Smooth muscle cell (in vitro differentiated cells): Measurements from ENCODE around the gene RTRAF. TPM values are rescaled to one million over a fixed set of nuclear protein-coding genes. Genes with fewer than 3 reads are reported as not detected.

Experiments used
- DNase-seq: peaks from one replicate; lab custom pipeline; 2025; ENCODE audit not compliant: unreplicated experiment; lab: John Stamatoyannopoulos, UW
- H2AFZ ChIP-seq: fragments of 200-600 bp; sonication (generic); 2 replicates; pipeline ENCODE4 v1.6.0; 2016; ENCODE audit warnings: antibody characterized with exemption, low read depth, mild to moderate bottlenecking
- H3F3A ChIP-seq: fragments of 200-600 bp; sonication (generic); 2 replicates; pipeline ENCODE4 v1.6.0; 2017; ENCODE audit warnings: antibody characterized with exemption, low read depth
- H3K27ac ChIP-seq: fragments of 200-600 bp; sonication (generic); 2 replicates; pipeline ENCODE4 v1.5.1; 2016; ENCODE audit warnings: low read depth, mild to moderate bottlenecking
- H3K27me3 ChIP-seq: fragments of 200-600 bp; sonication (generic); 2 replicates; pipeline ENCODE4 v1.6.1; 2016; ENCODE audit warnings: low read depth, mild to moderate bottlenecking
- H3K36me3 ChIP-seq: fragments of 200-600 bp; sonication (generic); 2 replicates; pipeline ENCODE4 v1.5.1; 2016; ENCODE audit warnings: low read depth
- H3K4me1 ChIP-seq: fragments of 200-600 bp; sonication (generic); 2 replicates; pipeline ENCODE4 v1.5.1; 2016; ENCODE audit warnings: low read depth
- H3K4me2 ChIP-seq: fragments of 200-600 bp; sonication (generic); 2 replicates; pipeline ENCODE4 v1.6.0; 2016; ENCODE audit warnings: mild to moderate bottlenecking
- H3K4me3 ChIP-seq: fragments of 200-600 bp; sonication (generic); 2 replicates; pipeline ENCODE4 v1.5.1; 2016; ENCODE audit warnings: mild to moderate bottlenecking
- H3K79me2 ChIP-seq: fragments of 200-600 bp; sonication (generic); 2 replicates; pipeline ENCODE4 v1.6.0; 2016; ENCODE audit warnings: low read depth, mild to moderate bottlenecking
- H3K9ac ChIP-seq: fragments of 200-600 bp; sonication (generic); 2 replicates; pipeline ENCODE4 v1.6.0; 2016; ENCODE audit warnings: low read depth
- H3K9me3 ChIP-seq: fragments of 200-600 bp; sonication (generic); replicated peaks from 2 replicates; pipeline ENCODE4 v1.5.1; 2016; ENCODE audit warnings: low read depth
- H4K20me1 ChIP-seq: fragments of 200-600 bp; sonication (generic); 2 replicates; pipeline ENCODE4 v1.6.0; 2016; ENCODE audit warnings: low read depth
- WGBS: methylation state at CpG from one replicate; pipeline ENCODE4 v1.1.7; 2016; ENCODE audit warnings: low lambda C conversion rate; 5-methylcytosine and 5-hydroxymethylcytosine counted together
- polyA plus RNA-seq: library from polyadenylated mRNA; unstranded; fragments of >200 nt; fragmentation: Nextera tagmentation; extraction: Ambion mirVana; gene quantifications from 2 replicates; pipeline ENCODE4 v1.2.1, GENCODE V29; 2016
- total RNA-seq: library from RNA; depleted of rRNA; stranded (reverse); fragments of >200 nt; gene quantifications from 2 replicates; pipeline ENCODE4 v1.2.3, GENCODE V29; 2014
- TF ChIP-seq, protein P1 (sequence below): fragments of 200-600 bp; sonication (generic); IDR thresholded peaks from 2 replicates; pipeline ENCODE4 v1.5.1; 2017; ENCODE audit warnings: borderline replicate concordance, mild to moderate bottlenecking, antibody characterized with exemption; ENCODE audit not compliant: insufficient read depth, poor library complexity, severe bottlenecking

The RTRAF gene
- total and polyA plus RNA-seq, 2 experiments from 2014 or later, result 163 to 218 TPM

DNA sequence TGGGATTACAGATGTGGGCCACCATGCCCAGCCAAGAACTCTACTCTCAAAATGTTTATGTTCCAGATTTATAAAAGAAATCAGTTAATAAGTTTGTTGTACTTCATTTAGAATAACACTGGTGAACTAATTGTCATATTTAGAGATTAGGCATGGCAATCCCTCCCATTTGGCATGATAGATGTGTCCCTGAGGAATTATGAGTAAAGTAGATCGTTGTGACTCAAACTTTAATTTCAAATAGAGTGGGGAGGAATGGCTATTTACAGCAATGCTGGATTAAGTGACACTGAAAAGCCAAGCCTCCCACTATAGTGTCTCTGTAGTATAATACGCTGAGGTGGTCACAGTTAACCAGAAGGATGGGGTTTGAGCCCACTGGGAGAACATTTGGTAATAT lies 39.3 kb upstream of the RTRAF start:
- Histone ChIP-seq H3K4me3 (no peak overlapping the region), H3K27ac (no peak overlapping the region), H3K27me3 (no peaks in the 10 kb centered on the region), H3F3A (no peaks in the 10 kb centered on the region), H3K9me3 (no peaks in the 10 kb centered on the region), H4K20me1 (peaks cover 4% of the 10 kb centered on the region), H2AFZ (no peak overlapping the region), H3K36me3 (peaks cover 19% of the 10 kb centered on the region), H3K9ac (no peak overlapping the region), H3K79me2 (peaks cover 3% of the 10 kb centered on the region), H3K4me1 (no peaks in the 10 kb centered on the region), H3K4me2 (no peak overlapping the region)
- TF ChIP-seq, protein P1, sequence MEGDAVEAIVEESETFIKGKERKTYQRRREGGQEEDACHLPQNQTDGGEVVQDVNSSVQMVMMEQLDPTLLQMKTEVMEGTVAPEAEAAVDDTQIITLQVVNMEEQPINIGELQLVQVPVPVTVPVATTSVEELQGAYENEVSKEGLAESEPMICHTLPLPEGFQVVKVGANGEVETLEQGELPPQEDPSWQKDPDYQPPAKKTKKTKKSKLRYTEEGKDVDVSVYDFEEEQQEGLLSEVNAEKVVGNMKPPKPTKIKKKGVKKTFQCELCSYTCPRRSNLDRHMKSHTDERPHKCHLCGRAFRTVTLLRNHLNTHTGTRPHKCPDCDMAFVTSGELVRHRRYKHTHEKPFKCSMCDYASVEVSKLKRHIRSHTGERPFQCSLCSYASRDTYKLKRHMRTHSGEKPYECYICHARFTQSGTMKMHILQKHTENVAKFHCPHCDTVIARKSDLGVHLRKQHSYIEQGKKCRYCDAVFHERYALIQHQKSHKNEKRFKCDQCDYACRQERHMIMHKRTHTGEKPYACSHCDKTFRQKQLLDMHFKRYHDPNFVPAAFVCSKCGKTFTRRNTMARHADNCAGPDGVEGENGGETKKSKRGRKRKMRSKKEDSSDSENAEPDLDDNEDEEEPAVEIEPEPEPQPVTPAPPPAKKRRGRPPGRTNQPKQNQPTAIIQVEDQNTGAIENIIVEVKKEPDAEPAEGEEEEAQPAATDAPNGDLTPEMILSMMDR, result no peak
- DNase-seq, result no peak
- 98% methylated on average over 2 of the region's 2 CpGs for WGBS

DNA sequence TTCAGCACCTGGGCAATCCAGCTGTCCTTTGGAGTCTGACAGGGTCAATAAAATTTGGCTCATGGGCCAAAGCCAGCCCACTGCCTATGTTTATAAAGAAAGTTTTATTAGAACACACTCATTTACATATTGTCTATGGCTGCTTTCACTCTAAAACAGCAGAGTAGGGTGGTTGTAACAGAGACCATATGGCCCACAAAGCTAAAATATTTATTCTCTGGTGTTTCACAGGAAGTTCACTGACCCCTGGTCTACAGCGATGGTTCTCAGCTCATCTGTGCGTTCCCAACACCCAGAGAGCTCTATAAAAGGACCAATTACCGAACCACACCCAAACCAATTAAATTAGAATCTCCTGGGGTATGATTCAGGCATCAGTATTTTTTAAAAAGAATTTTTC lies 37.7 kb upstream of the RTRAF start:
- H3K9me3 ChIP-seq, result no peaks in the 10 kb centered on the region
- no peak overlapping the region for H3K9ac ChIP-seq
- no peak overlapping the region for H3K4me2 ChIP-seq
- peaks cover 4% of the 10 kb centered on the region for H4K20me1 ChIP-seq
- H3K36me3 ChIP-seq, result peaks cover 22% of the 10 kb centered on the region
- TF ChIP-seq, protein P1, result no peak
- no peaks in the 10 kb centered on the region for H3F3A ChIP-seq
- no peak overlapping the region for H3K4me3 ChIP-seq
- WGBS, result 56% methylated on average over 3 of the region's 3 CpGs
- H3K27me3 ChIP-seq, result no peaks in the 10 kb centered on the region
- H2AFZ ChIP-seq, result no peak overlapping the region
- H3K79me2 ChIP-seq, result peaks cover 3% of the 10 kb centered on the region
- H3K4me1 ChIP-seq, result no peaks in the 10 kb centered on the region
- H3K27ac ChIP-seq, result no peak overlapping the region
- no peak for DNase-seq

DNA sequence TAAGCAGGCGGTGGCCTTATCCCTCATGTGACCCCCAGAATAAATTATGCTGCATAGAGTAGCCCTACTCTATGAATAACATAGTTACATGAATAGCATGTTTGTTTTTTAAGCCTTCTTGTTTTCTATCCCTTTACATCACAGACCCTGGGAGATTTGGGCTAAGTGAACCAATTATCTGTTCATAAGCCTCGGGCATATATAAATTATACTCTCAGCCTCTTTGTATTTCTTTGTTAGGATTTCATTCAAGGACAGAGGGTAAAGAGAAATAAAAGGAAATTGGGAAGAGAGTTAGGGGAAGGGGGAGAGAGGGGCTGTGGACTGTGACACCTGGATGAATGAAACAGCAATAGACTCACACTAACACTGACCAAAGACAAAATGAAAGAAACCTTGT lies 35.3 kb upstream of the RTRAF start:
- H3K27ac ChIP-seq, result no peak overlapping the region
- H3K4me1 ChIP-seq, result no peaks in the 10 kb centered on the region
- TF ChIP-seq, protein P1, result no peak
- H3F3A ChIP-seq, result no peaks in the 10 kb centered on the region
- H3K9ac ChIP-seq, result no peak overlapping the region
- WGBS, result 98% methylated on average over 2 of the region's 2 CpGs
- no peak for DNase-seq
- H3K9me3 ChIP-seq, result no peaks in the 10 kb centered on the region
- H2AFZ ChIP-seq, result no peak overlapping the region
- H3K27me3 ChIP-seq, result no peaks in the 10 kb centered on the region
- H3K79me2 ChIP-seq, result no peaks in the 10 kb centered on the region
- H3K4me3 ChIP-seq, result no peak overlapping the region
- H3K36me3 ChIP-seq, result peaks cover 31% of the 10 kb centered on the region
- H4K20me1 ChIP-seq, result peaks cover 4% of the 10 kb centered on the region
- H3K4me2 ChIP-seq, result no peak overlapping the region

DNA sequence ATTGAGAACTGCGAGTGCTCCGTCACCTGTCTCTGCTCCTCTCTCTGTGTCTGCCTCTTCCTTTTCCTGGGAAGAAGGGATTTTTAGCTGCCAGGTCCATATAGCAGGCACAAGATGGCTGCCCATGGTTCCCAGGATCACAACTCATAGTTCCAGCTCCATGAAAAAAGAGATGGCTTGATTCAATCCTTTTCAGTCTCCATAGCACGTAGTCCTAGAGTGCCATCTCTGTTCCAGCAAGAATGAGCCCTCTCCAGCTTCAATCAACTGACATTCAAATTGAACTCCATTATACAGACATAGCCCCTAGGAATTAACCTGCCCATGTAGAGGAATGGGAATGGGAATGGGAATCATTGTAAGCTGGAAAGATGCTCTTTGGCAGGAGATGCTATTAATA lies 34.7 kb upstream of the RTRAF start:
- Histone ChIP-seq H3K79me2 (no peaks in the 10 kb centered on the region), H3K4me1 (no peaks in the 10 kb centered on the region), H3F3A (no peaks in the 10 kb centered on the region), H4K20me1 (peaks cover 4% of the 10 kb centered on the region), H3K36me3 (peaks cover 32% of the 10 kb centered on the region), H3K9ac (no peak overlapping the region), H3K4me3 (no peak overlapping the region), H3K27ac (no peak overlapping the region), H3K4me2 (no peak overlapping the region), H3K9me3 (no peaks in the 10 kb centered on the region), H2AFZ (no peak overlapping the region), H3K27me3 (no peaks in the 10 kb centered on the region)
- TF ChIP-seq, protein P1, result no peak
- no peak for DNase-seq
- 94% methylated on average over 3 of the region's 3 CpGs for WGBS
